ENCODE data around the gene SLC34A1.
"Not testable (repeated sequence)": the region's sequence is repeated elsewhere in the genome, so short reads cannot be mapped to it uniquely, and the experiment has no call there.

Gene SLC34A1

GRCh38 chr5:177412603-177413233 is 28.5 kb downstream of the SLC34A1 start:
- no peak for DNase-seq

- no peak for DNase-seq
These were observed 30.2 kb downstream of the SLC34A1 start for GRCh38 chr5:177414481-177414880.

- not testable (repeated sequence) for DNase-seq
These were observed 32.8 kb downstream of the SLC34A1 start for GRCh38 chr5:177417081-177417480.

- DNase-seq, result no peak
These were observed 34.8 kb downstream of the SLC34A1 start for GRCh38 chr5:177419046-177419445.

- not testable (repeated sequence) for DNase-seq
These were observed 36.2 kb downstream of the SLC34A1 start for GRCh38 chr5:177420472-177420871.

- DNase-seq, result no peak
These were observed 37.0 kb downstream of the SLC34A1 start for GRCh38 chr5:177421062-177421798.

GRCh38 chr5:177423671-177424070 is 39.4 kb downstream of the SLC34A1 start:
- no peak for DNase-seq

GRCh38 chr5:177425196-177425800 is 41.1 kb downstream of the SLC34A1 start:
- DNase-seq, result no peak

- DNase-seq, result peak; percentile 100
These were observed 41.7 kb downstream of the SLC34A1 start for GRCh38 chr5:177425801-177426565.

- DNase-seq, result peak in 1 of 2 donors; percentile 53
These were observed 42.5 kb downstream of the SLC34A1 start, which contains the start of gene GRK6 for GRCh38 chr5:177426566-177427210. TSS of gene GRK6 (plus strand) at chr5:177426676. CDS start at chr5:177426846, 170 bp downstream.

- no peak for DNase-seq
These were observed 43.1 kb downstream of the SLC34A1 start for GRCh38 chr5:177427211-177427822.

GRCh38 chr5:177427919-177428573 is 43.8 kb downstream of the SLC34A1 start:
- DNase-seq, result peak; percentile 48 to 50

- peak in 1 of 2 donors; percentile 44 for DNase-seq
These were observed 44.5 kb downstream of the SLC34A1 start for GRCh38 chr5:177428574-177429217.

GRCh38 chr5:177429248-177430040 is 45.2 kb downstream of the SLC34A1 start:
- DNase-seq, result peak; percentile 97 to 98

GRCh38 chr5:177430140-177430951 is 46.1 kb downstream of the SLC34A1 start:
- DNase-seq, result no peak

- DNase-seq, result no peak
These were observed 46.7 kb downstream of the SLC34A1 start for GRCh38 chr5:177430972-177431316.

GRCh38 chr5:177431317-177432142 is 47.3 kb downstream of the SLC34A1 start:
- DNase-seq, result peak in 1 of 2 donors; percentile 29
